H1 (cell line): ENCODE results near the gene LRP11. TPM values are rescaled to one million over a fixed set of nuclear protein-coding genes. Genes with fewer than 3 reads are reported as not detected.

ENCODE experiments used
- CTCF ChIA-PET: fragments of 300-600 bp; sonication (Branson Sonifier 250); formaldehyde crosslinking; loops from one replicate; lab custom pipeline; 2021; ENCODE audit not compliant: partially characterized antibody; lab: Charles Lee
- POLR2A ChIA-PET: fragments of 300-600 bp; sonication (Branson Sonifier 250); formaldehyde crosslinking; loops from one replicate; lab custom pipeline; 2021; ENCODE audit warnings: inconsistent platforms; ENCODE audit not compliant: partially characterized antibody; lab: Charles Lee
- DNase-seq, 2 experiments: peaks; one replicate each; pipeline versions ENCODE4 v3.0.0 to v3.0.0-alpha.2; 2010 to 2022; ENCODE audit warnings: low spot score in 2 of 2, low read depth in 1 of 2, mixed read lengths in 1 of 2
- FAIRE-seq: peaks from 2 replicates; lab custom pipeline; 2011; peaks lifted over from hg19 to GRCh38; lab: Jason Lieb, UNC
- H2AFZ ChIP-seq: 2 replicates; pipeline ENCODE4 v1.8.1; 2012; ENCODE audit warnings: low read length, inconsistent platforms
- H2AK5ac ChIP-seq: 2 replicates; pipeline ENCODE4 v1.6.1; 2013; ENCODE audit warnings: low read depth, low read length
- H2BK120ac ChIP-seq: replicated peaks from 2 replicates; pipeline ENCODE3; 2013; ENCODE audit warnings: low read depth, low read length, inconsistent platforms
- H2BK12ac ChIP-seq: 2 replicates; pipeline ENCODE4 v1.6.1; 2013; ENCODE audit warnings: low read depth, low read length
- H2BK15ac ChIP-seq: 2 replicates; pipeline ENCODE4 v1.6.1; 2013; ENCODE audit warnings: low read length
- H2BK20ac ChIP-seq: 2 replicates; pipeline ENCODE4 v1.6.1; 2013; ENCODE audit warnings: low read length
- H2BK5ac ChIP-seq: 2 replicates; pipeline ENCODE4 v1.6.1; 2013; ENCODE audit warnings: low read depth, low read length
- H3K14ac ChIP-seq: 2 replicates; pipeline ENCODE4 v1.6.1; 2013; ENCODE audit warnings: inconsistent platforms; ENCODE audit not compliant: insufficient read length
- H3K18ac ChIP-seq: 2 replicates; pipeline ENCODE4 v1.6.1; 2013; ENCODE audit warnings: low read length; ENCODE audit errors: extremely low read depth
- H3K23ac ChIP-seq: 2 replicates; pipeline ENCODE4 v1.6.1; 2013; ENCODE audit warnings: inconsistent platforms; ENCODE audit not compliant: insufficient read length
- H3K23me2 ChIP-seq: 2 replicates; pipeline ENCODE4 v1.6.1; 2013; ENCODE audit warnings: low read depth, low read length
- H3K27ac ChIP-seq: 2 replicates; pipeline ENCODE4 v1.6.1; 2011; ENCODE audit warnings: low read depth, low read length, inconsistent platforms
- H3K27me3 ChIP-seq, 4 experiments: replicated peaks in 1 of 4; 1 replicate in 1 of 4; 2 replicates in 3 of 4; pipeline versions ENCODE4 v1.6.1 to v1.8.1; 2011 to 2013; ENCODE audit warnings: low read length in 3 of 4, mild to moderate bottlenecking in 3 of 4, inconsistent platforms in 2 of 4, mixed read lengths in 2 of 4, moderate library complexity in 1 of 4; ENCODE audit not compliant: control insufficient read depth in 3 of 4, insufficient read depth in 3 of 4; ENCODE audit errors: extremely low read depth in 1 of 4
- H3K36me3 ChIP-seq, 4 experiments: 2 replicates each; pipeline versions ENCODE4 v1.6.1 to v1.8.1; 2011 to 2013; ENCODE audit warnings: mild to moderate bottlenecking in 4 of 4, low read length in 3 of 4, moderate library complexity in 2 of 4, control low read depth in 1 of 4, inconsistent platforms in 1 of 4; ENCODE audit not compliant: insufficient read depth in 4 of 4, control insufficient read depth in 2 of 4
- H3K4ac ChIP-seq: replicated peaks from 2 replicates; pipeline ENCODE3; 2013; ENCODE audit warnings: low read length, low read depth, mixed read lengths, inconsistent platforms; ENCODE audit not compliant: insufficient read length
- H3K4me1 ChIP-seq, 4 experiments: replicated peaks in 1 of 4; 1 replicate in 1 of 4; 2 replicates in 3 of 4; pipeline versions ENCODE4 v1.6.1 to v1.8.1; 2011 to 2013; ENCODE audit warnings: low read length in 3 of 4, inconsistent platforms in 2 of 4, mixed read lengths in 1 of 4; ENCODE audit not compliant: insufficient read depth in 4 of 4, control insufficient read depth in 3 of 4
- H3K4me2 ChIP-seq, 2 experiments: 2 replicates each; pipeline versions ENCODE4 v1.6.1 to v1.8.1; 2011 to 2013; ENCODE audit warnings: low read depth in 2 of 2, low read length in 2 of 2, control low read depth in 1 of 2, inconsistent platforms in 1 of 2, mild to moderate bottlenecking in 1 of 2; ENCODE audit not compliant: insufficient read depth in 1 of 2
- H3K4me3 ChIP-seq, 4 experiments: fragments of 200-600, 300-600 bp in 1 of 4; sonication (generic), shearing (Covaris generic), sonication (Bioruptor Twin) in 1 of 4; 2 replicates each; pipeline versions ENCODE4 v1.5.1 to v1.8.1; 2011 to 2016; ENCODE audit warnings: low read length in 4 of 4, low read depth in 3 of 4, control low read depth in 2 of 4, inconsistent platforms in 2 of 4, mild to moderate bottlenecking in 2 of 4, mixed read lengths in 1 of 4, moderate library complexity in 1 of 4; ENCODE audit not compliant: insufficient read depth in 2 of 4; ENCODE audit errors: extremely low read depth in 1 of 4
- H3K56ac ChIP-seq: replicated peaks from 2 replicates; pipeline ENCODE3; 2013; ENCODE audit warnings: low read depth, mild to moderate bottlenecking, mixed read lengths, low read length, inconsistent platforms; ENCODE audit not compliant: insufficient read length
- H3K79me1 ChIP-seq: 2 replicates; pipeline ENCODE4 v1.6.1; 2013; ENCODE audit warnings: low read depth, low read length, control low read depth
- H3K79me2 ChIP-seq, 2 experiments: 2 replicates each; pipeline versions ENCODE4 v1.6.1 to v1.8.1; 2012 to 2013; ENCODE audit warnings: low read length in 2 of 2, mild to moderate bottlenecking in 2 of 2, inconsistent platforms in 1 of 2; ENCODE audit not compliant: insufficient read depth in 2 of 2, control insufficient read depth in 1 of 2
- H3K9ac ChIP-seq, 4 experiments: replicated peaks in 1 of 4; 1 replicate in 1 of 4; 2 replicates in 3 of 4; pipeline versions ENCODE4 v1.6.1 to v1.8.1; 2011 to 2013; ENCODE audit warnings: low read depth in 3 of 4, low read length in 3 of 4, control low read depth in 2 of 4, mild to moderate bottlenecking in 2 of 4, moderate library complexity in 2 of 4, inconsistent platforms in 1 of 4; ENCODE audit errors: extremely low read depth in 1 of 4
- H3K9me3 ChIP-seq, 2 experiments: 2 replicates each; pipeline versions ENCODE4 v1.6.1 to v1.8.1; 2012 to 2013; ENCODE audit warnings: mild to moderate bottlenecking in 2 of 2, moderate library complexity in 2 of 2, control low read depth in 1 of 2, inconsistent platforms in 1 of 2, low read depth in 1 of 2, low read length in 1 of 2, mixed read lengths in 1 of 2; ENCODE audit not compliant: insufficient read depth in 2 of 2
- H4K20me1 ChIP-seq, 2 experiments: replicated peaks in 1 of 2; 2 replicates each; pipeline versions ENCODE3 to v1.8.1; 2011 to 2013; ENCODE audit warnings: inconsistent platforms in 2 of 2, low read length in 2 of 2, mild to moderate bottlenecking in 1 of 2; ENCODE audit not compliant: insufficient read depth in 2 of 2, control insufficient read depth in 1 of 2
- H4K5ac ChIP-seq: 2 replicates; pipeline ENCODE4 v1.6.1; 2013; ENCODE audit warnings: low read length, low read depth, mixed read lengths, inconsistent platforms; ENCODE audit not compliant: insufficient read length
- H4K8ac ChIP-seq: 2 replicates; pipeline ENCODE4 v1.8.0; 2013; ENCODE audit warnings: mild to moderate bottlenecking, moderate library complexity, low read length, inconsistent platforms; ENCODE audit not compliant: insufficient read depth; ENCODE audit errors: extremely low read depth
- H4K91ac ChIP-seq: replicated peaks from 2 replicates; pipeline ENCODE3; 2013; ENCODE audit warnings: low read length, mixed read lengths, inconsistent platforms; ENCODE audit not compliant: insufficient read length
- CBX8 ChIP-seq: fragments of 300-800, 300-1000 bp; sonication (generic); IDR thresholded peaks from 2 replicates; pipeline ENCODE4 v1.7.1; 2016; ENCODE audit warnings: low read depth, low read length, borderline replicate concordance
- HDAC6 ChIP-seq: IDR thresholded peaks from one replicate; pipeline ENCODE4 v1.7.1; 2012; ENCODE audit warnings: low read depth, mild to moderate bottlenecking, inconsistent platforms, low read length, moderate library complexity
- RAD21 ChIP-seq, 2 experiments: IDR thresholded peaks in 1 of 2; conservative IDR thresholded peaks in 1 of 2; 2 replicates each; pipeline ENCODE4 v1.6.1; 2011; ENCODE audit warnings: low read depth in 2 of 2, low read length in 2 of 2, improper control_type of control experiment in 1 of 2, inconsistent platforms in 1 of 2, mild to moderate bottlenecking in 1 of 2, moderate library complexity in 1 of 2
- SRF ChIP-seq: IDR thresholded peaks from 2 replicates; pipeline ENCODE4 v1.6.1; 2011; ENCODE audit warnings: mild to moderate bottlenecking, low read depth, low read length, moderate library complexity
- WGBS, 2 experiments: shearing (Covaris generic) in 1 of 2; methylation state at CpG; one replicate each; pipeline versions ENCODE4 v1.1.6 to v1.1.7; 2013 to 2015; ENCODE audit warnings: low lambda C conversion rate in 2 of 2, mixed read lengths in 2 of 2, inconsistent platforms in 1 of 2, low coverage in 1 of 2, missing lambda C conversion rate in 1 of 2; ENCODE audit not compliant: insufficient replicate concordance in 2 of 2, insufficient coverage in 1 of 2, insufficient read length in 1 of 2; ENCODE audit errors: extremely low coverage in 1 of 2, missing lambda C conversion rate in 1 of 2; 5-methylcytosine and 5-hydroxymethylcytosine counted together
- polyA plus RNA-seq, 7 experiments: library from polyadenylated mRNA; depleted of rRNA in 3 of 7; stranded (reverse) in 5 of 7; unstranded in 2 of 7; fragments of >200 nt in 5 of 7; fragments of 200-250 nt in 2 of 7; gene quantifications; 1 replicate in 5 of 7; 2 replicates in 1 of 7; 4 replicates in 1 of 7; pipeline versions ENCODE4 v1.2.1 to v1.2.3, GENCODE V29; 2011 to 2013; ENCODE audit warnings: missing spikeins in 2 of 7, mixed read lengths in 2 of 7
- total RNA-seq: library from RNA; stranded (reverse); fragmentation: NEBNext Ultra II Directional; extraction: Animal tissue kit (Norgen Biotek cat#: 25700); gene quantifications from 2 replicates; pipeline ENCODE4 v1.2.1, GENCODE V29; 2021

Gene LRP11
- total and polyA plus RNA-seq, 2 of the 8 experiments (the other 6 are each of a cell fraction or from before 2014, with no cell fraction given): 11.0 to 20.0 TPM

- no peak overlapping the region for H2BK120ac ChIP-seq
- no peak overlapping the region for H2BK5ac ChIP-seq
- no peak overlapping the region for H4K5ac ChIP-seq
- no peak overlapping the region for H2BK12ac ChIP-seq
- no peak overlapping the region for H4K91ac ChIP-seq
- ChIA-PET CTCF (interaction anchor here (1.1 to 3.5 kb wide), 5 partner anchors 13 to 46 kb away, joined by 3 to 11 read pairs (median 5); no protein-coding TSS in a partner anchor), POLR2A (no interaction called here)
- no peaks in the 10 kb centered on the region for H3K79me1 ChIP-seq
- H2BK20ac ChIP-seq: no peak overlapping the region
- no peak overlapping the region for H3K14ac ChIP-seq
- H3K9ac ChIP-seq: no peak overlapping the region
- DNase-seq: no peak
- no peak overlapping the region; the same call in 1 of the 2 replicates for H4K8ac ChIP-seq
- H4K20me1 ChIP-seq: no peaks in the 10 kb centered on the region
- H2AFZ ChIP-seq: no peak overlapping the region
- 87% methylated on average over 10 of the region's 10 CpGs; no CpG with 5 or more reads in 1 of the 2 experiments for WGBS, 2 experiments
- FAIRE-seq: no peak
- no peak overlapping the region for H2AK5ac ChIP-seq
- H3K4me2 ChIP-seq: no peak overlapping the region
- H3K23ac ChIP-seq: no peak overlapping the region
- H3K18ac ChIP-seq: no peak overlapping the region
- H2BK15ac ChIP-seq: no peak overlapping the region
- H3K23me2 ChIP-seq: no peaks in the 10 kb centered on the region
- H3K27me3 ChIP-seq: peaks cover 0 to 3% (median 0%) of the 10 kb centered on the region in 4 experiments; a peak in 3 of 7 replicates
- no peaks in the 10 kb centered on the region; a peak in 1 of 7 replicates for H3K4me1 ChIP-seq
- H3K56ac ChIP-seq: no peak overlapping the region
- no peaks in the 10 kb centered on the region for H3K36me3 ChIP-seq
- no peak overlapping the region for H3K4ac ChIP-seq
- H3K27ac ChIP-seq: no peak overlapping the region
- H3K79me2 ChIP-seq: no peaks in the 10 kb centered on the region
- TF ChIP-seq RAD21 (IDR thresholded peaks at IDR 0.05 in 1 of 2, conservative IDR thresholded peaks at IDR 0.05 in 1 of 2; ENCODE audit: low read depth in 2 of 2, low read length in 2 of 2) (no peak), SRF (no peak), HDAC6 (no peak), CBX8 (no peak)
- no peak overlapping the region for H3K4me3 ChIP-seq
- H3K9me3 ChIP-seq: no peaks in the 10 kb centered on the region
These were observed 17.1 kb upstream of the LRP11 start for GRCh38 chr6:149881066-149881766.
